CD4-positive, alpha-beta T cell (primary cell): ENCODE data around the gene ANXA8. TPM values are rescaled to one million over a fixed set of nuclear protein-coding genes. Genes with fewer than 3 reads are reported as not detected.

ENCODE experiments used
- ATAC-seq: fragments of 200-7000 bp; cut with Tn5 transposase; one replicate; pipeline ENCODE4 v1.10.0; 2022; ENCODE audit warnings: mild to moderate bottlenecking; ENCODE audit not compliant: poor library complexity
- CTCF ChIA-PET: fragments of 350-600 bp; sonication (Branson Sonifier 250); formaldehyde crosslinking; loops from one replicate; lab custom pipeline; 2021; ENCODE audit warnings: antibody characterized with exemption, inconsistent platforms; lab: Charles Lee
- POLR2A ChIA-PET: fragments of 350-600 bp; sonication (Branson Sonifier 250); formaldehyde crosslinking; loops from one replicate; lab custom pipeline; 2021; ENCODE audit warnings: antibody characterized with exemption, inconsistent platforms; lab: Charles Lee
- DNase-seq, 14 experiments: peaks; one replicate each; pipeline ENCODE4 v3.0.0-alpha.2; 2013 to 2020; ENCODE audit warnings: mixed read lengths in 2 of 14
- H3K27ac ChIP-seq, 2 donors: one replicate each; pipeline versions ENCODE4 v1.5.1 to v1.7.0; 2013; ENCODE audit warnings: low read length in 2 of 2, low read depth in 1 of 2, mild to moderate bottlenecking in 1 of 2
- H3K27me3 ChIP-seq, 2 experiments: 1 replicate in 1 of 2; 2 replicates in 1 of 2; pipeline versions ENCODE4 v1.6.1 to v1.7.0; 2013; ENCODE audit warnings: low read length in 2 of 2, control low read depth in 1 of 2, mild to moderate bottlenecking in 1 of 2, moderate library complexity in 1 of 2; ENCODE audit not compliant: insufficient read depth in 2 of 2, control insufficient read depth in 1 of 2
- H3K36me3 ChIP-seq: one replicate; pipeline ENCODE4 v1.6.1; 2013; ENCODE audit warnings: low read length, control low read depth; ENCODE audit not compliant: insufficient read depth
- H3K4me1 ChIP-seq: one replicate; pipeline ENCODE4 v1.6.1; 2013; ENCODE audit warnings: low read length, control low read depth; ENCODE audit not compliant: insufficient read depth
- H3K4me3 ChIP-seq: one replicate; pipeline ENCODE4 v1.5.1; 2013; ENCODE audit warnings: mild to moderate bottlenecking, low read length, moderate library complexity
- H3K9me3 ChIP-seq, 2 experiments: 1 replicate in 1 of 2; 2 replicates in 1 of 2; pipeline versions ENCODE4 v1.6.1 to v1.7.0; 2013; ENCODE audit warnings: low read length in 2 of 2, mild to moderate bottlenecking in 2 of 2, control low read depth in 1 of 2, moderate library complexity in 1 of 2; ENCODE audit not compliant: control insufficient read depth in 1 of 2, insufficient read depth in 1 of 2
- H3K27ac Mint-ChIP-seq: one replicate; pipeline ENCODE4 v1.8.0; 2020; ENCODE audit warnings: mixed read lengths
- H3K27me3 Mint-ChIP-seq: one replicate; pipeline ENCODE4 v1.8.0; 2021; ENCODE audit warnings: mixed read lengths
- H3K36me3 Mint-ChIP-seq: one replicate; pipeline ENCODE4 v1.8.0; 2021; ENCODE audit warnings: low read depth, mixed read lengths
- H3K4me1 Mint-ChIP-seq: one replicate; pipeline ENCODE4 v1.8.0; 2021; ENCODE audit warnings: low read depth, mixed read lengths
- H3K4me3 Mint-ChIP-seq: one replicate; pipeline ENCODE4 v1.8.0; 2020; ENCODE audit warnings: mild to moderate bottlenecking, mixed read lengths
- H3K9me3 Mint-ChIP-seq: one replicate; pipeline ENCODE4 v1.8.0; 2020; ENCODE audit warnings: mixed read lengths
- intact Hi-C, 2 experiments: fragments of 100-400 bp; cut with DNase I in 1 of 2; cut with micrococcal nuclease in 1 of 2; formaldehyde crosslinking; loops; one replicate each; pipeline versions ENCODE4 v1.15.1 to v1.9.0; 2023 to 2025; cut with DNase I, micrococcal nuclease
- total RNA-seq, 174 experiments: library from RNA in 2 of 174; stranded (reverse) in 2 of 174; gene quantifications; one replicate each; pipeline ENCODE4 v1.2.3 and lab custom pipeline; 2021 to 2026
- TF ChIP-seq, protein P1 (sequence below): fragments of 200-600 bp; IDR thresholded peaks from one replicate; pipeline ENCODE4 v1.8.0; 2022; ENCODE audit warnings: antibody characterized with exemption, mild to moderate bottlenecking

The ANXA8 gene
- total RNA-seq, 2 experiments from 2014 or later = not detected

GRCh38 chr10:47418966-47419365 is 64.9 kb downstream of the ANXA8 start:
- Histone ChIP-seq H3K36me3 (no peaks in the 10 kb centered on the region), H3K27me3 (no peaks in the 10 kb centered on the region), H3K9me3 (peaks cover 0 to 13% of the 10 kb centered on the region in 2 experiments), H3K27ac (no peak overlapping the region), H3K4me3 (no peak overlapping the region), H3K4me1 (no peaks in the 10 kb centered on the region)
- H3K36me3 Mint-ChIP-seq = no peaks in the 10 kb centered on the region
- no peaks in the 10 kb centered on the region for H3K4me1 Mint-ChIP-seq
- intact Hi-C loops = no loop called here
- ChIA-PET CTCF (no interaction called here), POLR2A (no interaction called here)
- TF ChIP-seq, protein P1, sequence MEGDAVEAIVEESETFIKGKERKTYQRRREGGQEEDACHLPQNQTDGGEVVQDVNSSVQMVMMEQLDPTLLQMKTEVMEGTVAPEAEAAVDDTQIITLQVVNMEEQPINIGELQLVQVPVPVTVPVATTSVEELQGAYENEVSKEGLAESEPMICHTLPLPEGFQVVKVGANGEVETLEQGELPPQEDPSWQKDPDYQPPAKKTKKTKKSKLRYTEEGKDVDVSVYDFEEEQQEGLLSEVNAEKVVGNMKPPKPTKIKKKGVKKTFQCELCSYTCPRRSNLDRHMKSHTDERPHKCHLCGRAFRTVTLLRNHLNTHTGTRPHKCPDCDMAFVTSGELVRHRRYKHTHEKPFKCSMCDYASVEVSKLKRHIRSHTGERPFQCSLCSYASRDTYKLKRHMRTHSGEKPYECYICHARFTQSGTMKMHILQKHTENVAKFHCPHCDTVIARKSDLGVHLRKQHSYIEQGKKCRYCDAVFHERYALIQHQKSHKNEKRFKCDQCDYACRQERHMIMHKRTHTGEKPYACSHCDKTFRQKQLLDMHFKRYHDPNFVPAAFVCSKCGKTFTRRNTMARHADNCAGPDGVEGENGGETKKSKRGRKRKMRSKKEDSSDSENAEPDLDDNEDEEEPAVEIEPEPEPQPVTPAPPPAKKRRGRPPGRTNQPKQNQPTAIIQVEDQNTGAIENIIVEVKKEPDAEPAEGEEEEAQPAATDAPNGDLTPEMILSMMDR = no peak
- no peak overlapping the region for H3K27ac Mint-ChIP-seq
- H3K4me3 Mint-ChIP-seq = no peak overlapping the region
- no peaks in the 10 kb centered on the region for H3K9me3 Mint-ChIP-seq
- no peak for ATAC-seq
- DNase-seq = no peak
- H3K27me3 Mint-ChIP-seq = no peaks in the 10 kb centered on the region

DNA sequence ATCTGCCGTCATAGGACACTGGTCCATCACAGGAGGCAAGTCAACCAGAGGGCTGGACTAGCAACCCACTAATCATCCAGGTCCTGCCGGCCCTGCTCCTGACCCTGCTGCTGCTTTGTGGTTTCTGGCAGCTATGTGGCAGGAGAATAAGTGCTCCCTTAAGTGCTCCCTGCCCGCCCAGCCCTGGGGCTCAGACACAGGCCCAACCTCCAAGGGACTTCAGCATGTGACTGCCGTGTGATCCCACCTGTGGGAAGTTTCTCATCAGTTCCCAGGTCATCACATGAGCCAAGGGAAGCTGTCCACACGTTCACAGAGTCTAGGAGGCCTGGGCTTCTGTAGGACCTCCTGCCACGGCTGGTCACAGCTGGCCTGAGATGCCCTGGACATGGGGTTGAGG is 65.6 kb downstream of the ANXA8 start:
- Histone ChIP-seq H3K4me3 (no peak overlapping the region), H3K9me3 (peaks cover 0 to 13% of the 10 kb centered on the region in 2 experiments), H3K27me3 (no peaks in the 10 kb centered on the region), H3K4me1 (no peaks in the 10 kb centered on the region), H3K27ac (no peak overlapping the region), H3K36me3 (no peaks in the 10 kb centered on the region)
- Mint-ChIP-seq H3K4me1 (no peaks in the 10 kb centered on the region), H3K4me3 (no peak overlapping the region), H3K27me3 (no peaks in the 10 kb centered on the region), H3K36me3 (no peaks in the 10 kb centered on the region), H3K9me3 (no peaks in the 10 kb centered on the region), H3K27ac (no peak overlapping the region)
- no peak for DNase-seq
- CTCF ChIA-PET = no interaction called here
- POLR2A ChIA-PET = no interaction called here
- intact Hi-C loops = no loop called here
- no peak for ATAC-seq
- TF ChIP-seq, protein P1 = no peak

Other genes starting within 250 kb of the ANXA8 start
- under 1 TPM; 0.16 to 0.22 TPM for gene GDF10, start 183.9 kb downstream of the ANXA8 start, total RNA-seq
- gene GDF2, start 161.7 kb downstream of the ANXA8 start, total RNA-seq = not detected
- not detected for gene RBP3, start 135.8 kb downstream of the ANXA8 start, total RNA-seq
- not detected for gene ZNF488, start 99.8 kb downstream of the ANXA8 start, total RNA-seq
- not detected for gene FAM25G, start 7.6 kb upstream of the ANXA8 start, total RNA-seq
- 1 to 10 TPM; 5.4 to 6.5 TPM for gene AGAP9, start 39.5 kb upstream of the ANXA8 start, total RNA-seq